ENCODE measurements around the gene CCDC47.
"Not testable (repeated sequence)": the region's sequence is repeated elsewhere in the genome, so short reads cannot be mapped to it uniquely, and the experiment has no call there.

CCDC47 gene

GRCh38 chr17:63780928-63781327 is 7.5 kb upstream of the CCDC47 start:
- no peak for DNase-seq

- peak; percentile 12 for DNase-seq
Measured at GRCh38 chr17:63780507-63780906, 7.1 kb upstream of the CCDC47 start.

GRCh38 chr17:63775420-63775819 is 2.0 kb upstream of the CCDC47 start:
- no peak for DNase-seq

GRCh38 chr17:63774969-63775265 is 1.5 kb upstream of the CCDC47 start:
- no peak for DNase-seq

- DNase-seq, result no peak
Measured at GRCh38 chr17:63774141-63774968, 958 bp upstream of the CCDC47 start, which contains the start of gene DDX42. Gene DDX42 (plus strand): TSS chr17:63774170. CDS start chr17:63787050, 12,880 bp downstream.

- no peak for DNase-seq
Measured at GRCh38 chr17:63772801-63773271, 561 bp downstream of the CCDC47 start.

GRCh38 chr17:63768433-63768832 is 5.0 kb downstream of the CCDC47 start:
- DNase-seq, result no peak

GRCh38 chr17:63766754-63767153 is 6.6 kb downstream of the CCDC47 start:
- peak; percentile 22 for DNase-seq

GRCh38 chr17:63764716-63765115 is 8.7 kb downstream of the CCDC47 start:
- DNase-seq, result no peak

- DNase-seq, result no peak
Measured at GRCh38 chr17:63762161-63763078, 11.0 kb downstream of the CCDC47 start.

- DNase-seq, result no peak
Measured at GRCh38 chr17:63760771-63761539, 12.4 kb downstream of the CCDC47 start.

- no peak for DNase-seq
Measured at GRCh38 chr17:63758428-63758827, 15.0 kb downstream of the CCDC47 start.

GRCh38 chr17:63754046-63754445 is 19.4 kb downstream of the CCDC47 start:
- no peak for DNase-seq

- DNase-seq, result no peak
Measured at GRCh38 chr17:63753215-63753614, 20.2 kb downstream of the CCDC47 start.

- no peak for DNase-seq
Measured at GRCh38 chr17:63752707-63753106, 20.7 kb downstream of the CCDC47 start.

- DNase-seq, result no peak
Measured at GRCh38 chr17:63751806-63752205, 21.6 kb downstream of the CCDC47 start.

GRCh38 chr17:63741408-63742173 is 31.8 kb downstream of the CCDC47 start, which contains the start of gene STRADA:
Gene STRADA (minus strand): TSS chr17:63741799. CDS start chr17:63728369, 13,430 bp downstream.
- DNase-seq, result peak; percentile 99

- DNase-seq, result no peak
Measured at GRCh38 chr17:63741143-63741407, 32.3 kb downstream of the CCDC47 start.

- no peak for DNase-seq
Measured at GRCh38 chr17:63740464-63741142, 32.8 kb downstream of the CCDC47 start.

GRCh38 chr17:63735691-63736090 is 37.7 kb downstream of the CCDC47 start:
- DNase-seq, result no peak

GRCh38 chr17:63722403-63722802 is 51.0 kb downstream of the CCDC47 start:
- no peak for DNase-seq

GRCh38 chr17:63720194-63720593 is 53.2 kb downstream of the CCDC47 start:
- DNase-seq, result not testable (repeated sequence)

Measured in NCI-H1436 treated with DMSO at 0.1 percent for 48 hours (cell line).